Peyer's patch (tissue), 4 donors: ENCODE results near the gene KCNH6. TPM values are rescaled to one million over a fixed set of nuclear protein-coding genes. Genes with fewer than 3 reads are reported as not detected.
A peak's percentile ranks its signal among the peaks of the same experiment; 100 is the strongest.

ENCODE experiments used
- DNase-seq, 3 donors: peaks; one replicate each; pipeline ENCODE4 v3.0.0-alpha.2; 2017 to 2019
- H3K27ac ChIP-seq, 4 donors: fragments of 200-600 bp; sonication (generic); one replicate each; pipeline ENCODE4 v1.5.1; 2016 to 2019
- H3K27me3 ChIP-seq, 2 donors: fragments of 200-600 bp; sonication (generic); one replicate each; pipeline ENCODE4 v1.5.1; 2019
- H3K36me3 ChIP-seq, 3 donors: fragments of 200-600 bp; sonication (generic); one replicate each; pipeline ENCODE4 v1.5.1; 2016 to 2019
- H3K4me1 ChIP-seq, 4 donors: fragments of 200-600 bp; sonication (generic); one replicate each; pipeline ENCODE4 v1.5.1; 2016 to 2019
- H3K4me3 ChIP-seq, 4 donors: fragments of 200-600 bp; sonication (generic); 1 replicate in 3 of 4; 2 replicates in 1 of 4; pipeline ENCODE4 v1.5.1; 2016 to 2019; ENCODE audit warnings: mild to moderate bottlenecking in 1 of 4
- H3K9me3 ChIP-seq, 4 donors: fragments of 200-600 bp; sonication (generic); one replicate each; pipeline ENCODE4 v1.5.1; 2016 to 2019; ENCODE audit warnings: mild to moderate bottlenecking in 1 of 4
- CTCF ChIP-seq, 6 experiments: fragments of 450-650 bp in 4 of 6; fragments of 200-600 bp in 2 of 6; sonication (generic) in 1 of 6; IDR thresholded peaks; one replicate each; pipeline ENCODE4 v1.5.1; 2017 to 2019; ENCODE audit warnings: antibody characterized with exemption in 6 of 6, mild to moderate bottlenecking in 3 of 6, moderate library complexity in 1 of 6
- POLR2A ChIP-seq, 2 donors: fragments of 450-650 bp; IDR thresholded peaks; one replicate each; pipeline ENCODE4 v1.5.1; 2017; ENCODE audit warnings: antibody characterized with exemption in 2 of 2, mild to moderate bottlenecking in 2 of 2, moderate library complexity in 2 of 2
- total RNA-seq, 4 donors: library from RNA; depleted of rRNA; stranded (reverse); fragments of >200 nt; gene quantifications; one replicate each; pipeline ENCODE4 v1.1.0, GENCODE V29; 2016

The KCNH6 gene
- total RNA-seq, 4 donors from 2014 or later, result 3.3 to 78.6 (median 26.7) TPM

GRCh38 chr17:63525190-63525946 is 2.2 kb downstream of the KCNH6 start:
- no peaks in the 10 kb centered on the region for H3K36me3 ChIP-seq
- H3K27ac ChIP-seq, result no peak overlapping the region
- peaks cover 0 to 46% (median 4%) of the 10 kb centered on the region in 4 donors for H3K4me1 ChIP-seq
- H3K4me3 ChIP-seq, result no peak overlapping the region
- TF ChIP-seq POLR2A (IDR thresholded peaks at IDR 0.05) (no peak), CTCF (IDR thresholded peaks at IDR 0.05) (no peak)
- H3K9me3 ChIP-seq, result no peaks in the 10 kb centered on the region
- DNase-seq, result no peak
- H3K27me3 ChIP-seq, result no peaks in the 10 kb centered on the region

- Histone ChIP-seq H3K27me3 (no peaks in the 10 kb centered on the region), H3K4me3 (no peak overlapping the region), H3K4me1 (peaks cover 0 to 36% (median 2%) of the 10 kb centered on the region in 4 donors), H3K9me3 (no peaks in the 10 kb centered on the region), H3K27ac (no peak overlapping the region), H3K36me3 (no peaks in the 10 kb centered on the region)
- TF ChIP-seq CTCF (IDR thresholded peaks at IDR 0.05) (no peak), POLR2A (IDR thresholded peaks at IDR 0.05) (no peak)
- no peak for DNase-seq
These were observed 3.7 kb downstream of the KCNH6 start for GRCh38 chr17:63526861-63527260.

- TF ChIP-seq POLR2A (IDR thresholded peaks at IDR 0.05), result no peak
- no peak for TF ChIP-seq CTCF (IDR thresholded peaks at IDR 0.05)
- Histone ChIP-seq H3K4me1 (peaks cover 0 to 24% (median 0%) of the 10 kb centered on the region in 4 donors), H3K27me3 (no peaks in the 10 kb centered on the region), H3K9me3 (no peaks in the 10 kb centered on the region), H3K4me3 (no peak overlapping the region), H3K36me3 (no peaks in the 10 kb centered on the region), H3K27ac (no peak overlapping the region)
- no peak for DNase-seq
These were observed 5.0 kb downstream of the KCNH6 start for GRCh38 chr17:63528183-63528582.

GRCh38 chr17:63529711-63530556 is 6.8 kb downstream of the KCNH6 start:
- no peaks in the 10 kb centered on the region for H3K9me3 ChIP-seq
- no peak overlapping the region for H3K27ac ChIP-seq
- peaks cover 0 to 13% (median 0%) of the 10 kb centered on the region in 4 donors for H3K4me1 ChIP-seq
- DNase-seq, result peak in 1 of 3 donors; percentile 59
- no peaks in the 10 kb centered on the region for H3K27me3 ChIP-seq
- no peak for TF ChIP-seq POLR2A (IDR thresholded peaks at IDR 0.05)
- no peaks in the 10 kb centered on the region for H3K36me3 ChIP-seq
- no peak overlapping the region for H3K4me3 ChIP-seq

GRCh38 chr17:63530557-63531021 is 7.4 kb downstream of the KCNH6 start:
- Histone ChIP-seq H3K27ac (no peak overlapping the region), H3K4me3 (no peak overlapping the region), H3K4me1 (peaks cover 0 to 13% (median 0%) of the 10 kb centered on the region in 4 donors), H3K27me3 (no peaks in the 10 kb centered on the region), H3K9me3 (no peaks in the 10 kb centered on the region), H3K36me3 (no peaks in the 10 kb centered on the region)
- no peak for DNase-seq
- TF ChIP-seq CTCF (IDR thresholded peaks at IDR 0.05) (no peak), POLR2A (IDR thresholded peaks at IDR 0.05) (no peak)
